ENCODE measurements around the gene GPR132.

DNA sequence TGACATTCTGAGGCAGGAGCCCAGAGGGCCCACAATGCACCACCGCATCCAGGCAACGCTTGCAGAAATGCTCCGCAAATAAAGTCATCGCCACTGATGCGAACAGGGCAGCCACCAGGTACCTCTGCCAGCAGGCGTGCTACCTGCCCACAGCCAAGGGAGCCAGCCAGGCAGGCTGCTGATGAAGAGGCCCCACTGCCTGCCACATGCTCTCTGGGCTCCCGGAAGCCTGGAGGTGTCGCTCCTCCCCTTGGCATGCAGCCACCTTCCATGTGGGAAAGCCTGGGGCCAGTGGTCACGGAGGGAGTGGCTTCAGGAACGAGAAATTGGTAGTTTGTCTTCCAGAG is 14.7 kb downstream of the GPR132 start:
- TF ChIP-seq, protein P1, sequence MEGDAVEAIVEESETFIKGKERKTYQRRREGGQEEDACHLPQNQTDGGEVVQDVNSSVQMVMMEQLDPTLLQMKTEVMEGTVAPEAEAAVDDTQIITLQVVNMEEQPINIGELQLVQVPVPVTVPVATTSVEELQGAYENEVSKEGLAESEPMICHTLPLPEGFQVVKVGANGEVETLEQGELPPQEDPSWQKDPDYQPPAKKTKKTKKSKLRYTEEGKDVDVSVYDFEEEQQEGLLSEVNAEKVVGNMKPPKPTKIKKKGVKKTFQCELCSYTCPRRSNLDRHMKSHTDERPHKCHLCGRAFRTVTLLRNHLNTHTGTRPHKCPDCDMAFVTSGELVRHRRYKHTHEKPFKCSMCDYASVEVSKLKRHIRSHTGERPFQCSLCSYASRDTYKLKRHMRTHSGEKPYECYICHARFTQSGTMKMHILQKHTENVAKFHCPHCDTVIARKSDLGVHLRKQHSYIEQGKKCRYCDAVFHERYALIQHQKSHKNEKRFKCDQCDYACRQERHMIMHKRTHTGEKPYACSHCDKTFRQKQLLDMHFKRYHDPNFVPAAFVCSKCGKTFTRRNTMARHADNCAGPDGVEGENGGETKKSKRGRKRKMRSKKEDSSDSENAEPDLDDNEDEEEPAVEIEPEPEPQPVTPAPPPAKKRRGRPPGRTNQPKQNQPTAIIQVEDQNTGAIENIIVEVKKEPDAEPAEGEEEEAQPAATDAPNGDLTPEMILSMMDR (IDR thresholded peaks at IDR 0.05; ENCODE audit: low read length): no peak
- TF ChIP-seq EZH2 (optimal IDR thresholded peaks at IDR 0.05; ENCODE audit: low read depth, low read length) (no peak), EZH2phosphoT487 (IDR thresholded peaks at IDR 0.05; ENCODE audit: low read length) (no peak)
